ENCODE measurements around the gene STPG3. TPM values are rescaled to one million over a fixed set of nuclear protein-coding genes. Genes with fewer than 3 reads are reported as not detected.
A peak's percentile ranks its signal among the peaks of the same experiment; 100 is the strongest.

The STPG3 gene
- total and polyA plus RNA-seq, 2 of the 4 experiments (the other 2 are of a cell fraction), result not detected

- TF ChIP-seq USF2 (IDR thresholded peaks at IDR 0.05; ENCODE audit: low read depth, low read length), result peak; percentile 8; the same call in 1 of the 2 replicates
- peak; percentile 93 for TF ChIP-seq FOS (IDR thresholded peaks at IDR 0.05; ENCODE audit: low read depth, low read length)
- TF ChIP-seq MAFK (IDR thresholded peaks at IDR 0.05; ENCODE audit: low read depth, low read length), result no peak
- TF ChIP-seq CHD1 (IDR thresholded peaks at IDR 0.05; ENCODE audit: low read depth, low read length), result peak; percentile 46; the same call in 1 of the 2 replicates
These were observed 10.1 kb upstream of the STPG3 start, which contains the start of gene TUBB4B (continued) for GRCh38 chr9:137240841-137241489.

Data from IMR-90 (cell line).